BLaER1 (cell line): Measurements from ENCODE around the gene MAML3.

ENCODE experiments used
- H3K27ac ChIP-seq: shearing (Covaris generic); formaldehyde crosslinking; 2 replicates; pipeline ENCODE4 v1.8.1; 2022
- H3K27me3 ChIP-seq: shearing (Covaris generic); formaldehyde crosslinking; 2 replicates; pipeline ENCODE4 v1.8.1; 2022
- H3K36me3 ChIP-seq: shearing (Covaris generic); formaldehyde crosslinking; 2 replicates; pipeline ENCODE4 v1.8.1; 2022
- H3K4me1 ChIP-seq: shearing (Covaris generic); formaldehyde crosslinking; 2 replicates; pipeline ENCODE4 v1.8.1; 2022
- H3K4me2 ChIP-seq: shearing (Covaris generic); formaldehyde crosslinking; 2 replicates; pipeline ENCODE4 v1.8.1; 2022
- H3K4me3 ChIP-seq: shearing (Covaris generic); formaldehyde crosslinking; 2 replicates; pipeline ENCODE4 v1.8.1; 2022
- H3K9ac ChIP-seq: shearing (Covaris generic); formaldehyde crosslinking; 2 replicates; pipeline ENCODE4 v1.8.1; 2022
- H3K9me3 ChIP-seq: shearing (Covaris generic); formaldehyde crosslinking; 2 replicates; pipeline ENCODE4 v1.8.1; 2022
- H4K20me1 ChIP-seq: shearing (Covaris generic); formaldehyde crosslinking; 2 replicates; pipeline ENCODE4 v1.8.1; 2022
- Cebpa-rat ChIP-seq: shearing (Covaris generic); IDR thresholded peaks from 2 replicates; pipeline ENCODE4 v1.8.1; 2022

The MAML3 gene

GRCh38 chr4:139738846-139739613, 415.0 kb downstream of the MAML3 start:
- no peak overlapping the region for H3K4me2 ChIP-seq
- H3K9ac ChIP-seq: no peak overlapping the region
- H3K27me3 ChIP-seq: no peaks in the 10 kb centered on the region
- no peak overlapping the region for H3K4me3 ChIP-seq
- no peaks in the 10 kb centered on the region for H3K9me3 ChIP-seq
- H3K36me3 ChIP-seq: no peaks in the 10 kb centered on the region
- H4K20me1 ChIP-seq: no peaks in the 10 kb centered on the region
- no peak overlapping the region for H3K27ac ChIP-seq
- peaks cover 38% of the 10 kb centered on the region for H3K4me1 ChIP-seq
- no peak for TF ChIP-seq Cebpa-rat

- H3K4me2 ChIP-seq: peak overlapping the region; percentile 96
Observed at GRCh38 chr4:139736661-139737060, 417.3 kb downstream of the MAML3 start.

GRCh38 chr4:139736274-139736660, 417.7 kb downstream of the MAML3 start:
- Histone ChIP-seq H3K27ac (0 out of 2 replicates have a peak overlapping the region, but pooled peaks have one; percentile 86), H4K20me1 (no peaks in the 10 kb centered on the region), H3K4me3 (no peak overlapping the region), H3K9ac (no peak overlapping the region; the same call in 1 of the 2 replicates), H3K36me3 (no peaks in the 10 kb centered on the region), H3K4me1 (peaks cover 51% of the 10 kb centered on the region), H3K27me3 (no peaks in the 10 kb centered on the region), H3K4me2 (peak overlapping the region; percentile 96), H3K9me3 (no peaks in the 10 kb centered on the region)
- TF ChIP-seq Cebpa-rat: no peak

More at GRCh38 chr4:139736661-139737060, 417.3 kb downstream of the MAML3 start:
- Histone ChIP-seq H3K36me3 (no peaks in the 10 kb centered on the region), H3K9me3 (no peaks in the 10 kb centered on the region), H3K4me3 (no peak overlapping the region), H3K27ac (no peak overlapping the region), H3K4me1 (peaks cover 52% of the 10 kb centered on the region), H4K20me1 (no peaks in the 10 kb centered on the region), H3K9ac (no peak overlapping the region), H3K27me3 (no peaks in the 10 kb centered on the region)
- no peak for TF ChIP-seq Cebpa-rat

GRCh38 chr4:139735381-139736273, 418.4 kb downstream of the MAML3 start:
- TF ChIP-seq Cebpa-rat: no peak
- no peaks in the 10 kb centered on the region for H3K9me3 ChIP-seq
- peak overlapping the region; percentile 81 for H3K9ac ChIP-seq
- no peaks in the 10 kb centered on the region for H3K27me3 ChIP-seq
- H3K36me3 ChIP-seq: peaks cover under 1% of the 10 kb centered on the region; the same call in 1 of the 2 replicates
- no peaks in the 10 kb centered on the region for H4K20me1 ChIP-seq
- H3K4me3 ChIP-seq: peak overlapping the region; percentile 66
- peak overlapping the region; percentile 86 for H3K27ac ChIP-seq
- H3K4me1 ChIP-seq: peaks cover 44% of the 10 kb centered on the region
- peak overlapping the region; percentile 96 for H3K4me2 ChIP-seq

GRCh38 chr4:139734875-139735380, 419.1 kb downstream of the MAML3 start:
- peaks cover 37% of the 10 kb centered on the region for H3K4me1 ChIP-seq
- H3K9ac ChIP-seq: peak overlapping the region; percentile 81
- H3K9me3 ChIP-seq: no peaks in the 10 kb centered on the region
- H3K4me2 ChIP-seq: peak overlapping the region; percentile 96
- no peaks in the 10 kb centered on the region for H4K20me1 ChIP-seq
- peak overlapping the region; percentile 86 for H3K27ac ChIP-seq
- peaks cover 6% of the 10 kb centered on the region; the same call in 1 of the 2 replicates for H3K36me3 ChIP-seq
- peak overlapping the region; percentile 66 for H3K4me3 ChIP-seq
- no peaks in the 10 kb centered on the region for H3K27me3 ChIP-seq
- no peak for TF ChIP-seq Cebpa-rat

GRCh38 chr4:139734201-139734874, 419.6 kb downstream of the MAML3 start:
- H3K4me1 ChIP-seq: peaks cover 37% of the 10 kb centered on the region
- peak overlapping the region; percentile 66 for H3K4me3 ChIP-seq
- H3K27ac ChIP-seq: peak overlapping the region; percentile 70
- H3K36me3 ChIP-seq: peaks cover 9% of the 10 kb centered on the region; the same call in 1 of the 2 replicates
- peak overlapping the region; percentile 96 for H3K4me2 ChIP-seq
- peak; percentile 70 for TF ChIP-seq Cebpa-rat
- peak overlapping the region; percentile 80 for H3K9ac ChIP-seq
- no peaks in the 10 kb centered on the region for H4K20me1 ChIP-seq
- H3K27me3 ChIP-seq: no peaks in the 10 kb centered on the region
- H3K9me3 ChIP-seq: no peaks in the 10 kb centered on the region

- Histone ChIP-seq H3K27me3 (no peaks in the 10 kb centered on the region), H3K36me3 (peaks cover 22% of the 10 kb centered on the region), H3K9me3 (no peaks in the 10 kb centered on the region), H4K20me1 (no peaks in the 10 kb centered on the region), H3K27ac (no peak overlapping the region), H3K4me3 (no peak overlapping the region), H3K4me1 (peaks cover 37% of the 10 kb centered on the region), H3K9ac (no peak overlapping the region), H3K4me2 (peak overlapping the region; percentile 96)
- no peak for TF ChIP-seq Cebpa-rat
Observed at GRCh38 chr4:139732991-139733570, 420.9 kb downstream of the MAML3 start.

GRCh38 chr4:139728840-139729239, 425.1 kb downstream of the MAML3 start:
- no peaks in the 10 kb centered on the region for H4K20me1 ChIP-seq
- peaks cover 60% of the 10 kb centered on the region for H3K36me3 ChIP-seq
- H3K4me3 ChIP-seq: no peak overlapping the region
- peaks cover 12% of the 10 kb centered on the region for H3K4me1 ChIP-seq
- TF ChIP-seq Cebpa-rat: no peak
- H3K9me3 ChIP-seq: no peaks in the 10 kb centered on the region
- H3K27ac ChIP-seq: no peak overlapping the region
- no peak overlapping the region for H3K9ac ChIP-seq
- H3K27me3 ChIP-seq: no peaks in the 10 kb centered on the region
- no peak overlapping the region for H3K4me2 ChIP-seq

GRCh38 chr4:139728146-139728545, 425.8 kb downstream of the MAML3 start:
- no peak overlapping the region for H3K4me3 ChIP-seq
- no peak overlapping the region for H3K4me2 ChIP-seq
- no peak overlapping the region for H3K27ac ChIP-seq
- peaks cover 5% of the 10 kb centered on the region for H3K4me1 ChIP-seq
- H3K36me3 ChIP-seq: peaks cover 67% of the 10 kb centered on the region
- no peaks in the 10 kb centered on the region for H4K20me1 ChIP-seq
- no peak for TF ChIP-seq Cebpa-rat
- H3K9ac ChIP-seq: no peak overlapping the region
- H3K9me3 ChIP-seq: no peaks in the 10 kb centered on the region
- no peaks in the 10 kb centered on the region for H3K27me3 ChIP-seq
